Mammary epithelial cell (primary cell): Measurements from ENCODE around the gene STK32C.

Experiments used
- CTCF ChIP-seq, 2 donors: IDR thresholded peaks in 1 of 2; conservative IDR thresholded peaks in 1 of 2; 2 replicates each; pipeline ENCODE4 v1.5.1; 2011 to 2012; ENCODE audit warnings: inconsistent platforms in 2 of 2, low read length in 2 of 2, mild to moderate bottlenecking in 2 of 2, control low read depth in 1 of 2, low read depth in 1 of 2; ENCODE audit not compliant: insufficient read depth in 1 of 2; ENCODE audit errors: extremely low read depth in 1 of 2
- EZH2 ChIP-seq: IDR thresholded peaks from 2 replicates; pipeline ENCODE4 v1.6.1; 2012; ENCODE audit warnings: low read length, inconsistent platforms, borderline replicate concordance

GRCh38 chr10:132182591-132182990 is 125.2 kb downstream of the STK32C start:
- no peak for TF ChIP-seq CTCF (conservative IDR thresholded peaks at IDR 0.05 in 1 of 2, IDR thresholded peaks at IDR 0.05 in 1 of 2; ENCODE audit: extremely low read depth in 1 of 2, insufficient read depth in 1 of 2, low read depth in 1 of 2, low read length in 2 of 2)
- no peak for TF ChIP-seq EZH2
